Measurements from ENCODE around the gene F2R. TPM values are rescaled to one million over a fixed set of nuclear protein-coding genes. Genes with fewer than 3 reads are reported as not detected.

F2R gene
- total and polyA plus RNA-seq, 2 of the 13 experiments (the other 11 are each of a cell fraction or from before 2014, with no cell fraction given): 8.3 to 12.3 TPM

DNA sequence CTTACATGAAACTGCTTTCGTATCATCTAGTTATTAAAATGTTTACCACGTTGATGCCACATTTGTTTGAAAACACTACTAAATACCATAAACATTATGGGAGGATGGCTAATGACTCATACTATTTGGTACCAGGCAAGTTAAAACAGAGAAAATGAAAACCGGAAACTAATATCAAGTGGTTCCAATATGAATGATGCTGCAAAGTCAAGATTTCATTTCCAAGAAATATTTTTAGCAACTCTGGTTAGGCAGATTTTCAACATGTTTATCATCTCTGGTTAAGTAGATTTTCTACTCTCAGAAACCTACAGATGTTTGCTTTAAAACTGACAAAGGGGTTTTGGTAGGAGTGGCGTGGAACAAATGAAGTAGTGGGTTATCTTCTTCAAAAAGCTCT is 4.9 kb upstream of the F2R start:
- CTCF ChIA-PET (ENCODE audit: low intra/inter-chr PET ratio, low total read pairs): no interaction called here
- H3K79me2 ChIP-seq (ENCODE audit: insufficient read depth, low read length): no peaks in the 10 kb centered on the region
- no peak overlapping the region for H3K9ac ChIP-seq (ENCODE audit: insufficient read depth, low read depth, low read length)
- TF ChIP-seq ZNF792 (CRISPR knock-in tag; IDR thresholded peaks at IDR 0.05) (no peak), NBN (conservative IDR thresholded peaks at IDR 0.05) (no peak), ZNF772 (CRISPR knock-in tag; IDR thresholded peaks at IDR 0.05) (no peak), SYNCRIP (IDR thresholded peaks at IDR 0.05; ENCODE audit: insufficient read depth, low read depth, low read length) (no peak), ZNF235 (CRISPR knock-in tag; IDR thresholded peaks at IDR 0.05; ENCODE audit: borderline replicate concordance) (no peak), U2AF2 (IDR thresholded peaks at IDR 0.05; ENCODE audit: low read depth, low read length) (no peak), ZNF431 (CRISPR knock-in tag; IDR thresholded peaks at IDR 0.05; ENCODE audit: borderline replicate concordance, low read depth) (no peak), ZNF552 (CRISPR knock-in tag; IDR thresholded peaks at IDR 0.05; ENCODE audit: borderline replicate concordance) (no peak), TBX3 (IDR thresholded peaks at IDR 0.05; ENCODE audit: borderline replicate concordance) (no peak), NFKBIZ (CRISPR knock-in tag; IDR thresholded peaks at IDR 0.05) (no peak), ZFP36L2 (CRISPR knock-in tag; IDR thresholded peaks at IDR 0.05) (no peak), HOXA3 (CRISPR knock-in tag; IDR thresholded peaks at IDR 0.05) (no peak), ZFP36L1 (CRISPR knock-in tag; IDR thresholded peaks at IDR 0.05) (no peak), RELA (CRISPR knock-in tag; IDR thresholded peaks at IDR 0.05) (no peak)
- TF ChIP-seq, protein P1, sequence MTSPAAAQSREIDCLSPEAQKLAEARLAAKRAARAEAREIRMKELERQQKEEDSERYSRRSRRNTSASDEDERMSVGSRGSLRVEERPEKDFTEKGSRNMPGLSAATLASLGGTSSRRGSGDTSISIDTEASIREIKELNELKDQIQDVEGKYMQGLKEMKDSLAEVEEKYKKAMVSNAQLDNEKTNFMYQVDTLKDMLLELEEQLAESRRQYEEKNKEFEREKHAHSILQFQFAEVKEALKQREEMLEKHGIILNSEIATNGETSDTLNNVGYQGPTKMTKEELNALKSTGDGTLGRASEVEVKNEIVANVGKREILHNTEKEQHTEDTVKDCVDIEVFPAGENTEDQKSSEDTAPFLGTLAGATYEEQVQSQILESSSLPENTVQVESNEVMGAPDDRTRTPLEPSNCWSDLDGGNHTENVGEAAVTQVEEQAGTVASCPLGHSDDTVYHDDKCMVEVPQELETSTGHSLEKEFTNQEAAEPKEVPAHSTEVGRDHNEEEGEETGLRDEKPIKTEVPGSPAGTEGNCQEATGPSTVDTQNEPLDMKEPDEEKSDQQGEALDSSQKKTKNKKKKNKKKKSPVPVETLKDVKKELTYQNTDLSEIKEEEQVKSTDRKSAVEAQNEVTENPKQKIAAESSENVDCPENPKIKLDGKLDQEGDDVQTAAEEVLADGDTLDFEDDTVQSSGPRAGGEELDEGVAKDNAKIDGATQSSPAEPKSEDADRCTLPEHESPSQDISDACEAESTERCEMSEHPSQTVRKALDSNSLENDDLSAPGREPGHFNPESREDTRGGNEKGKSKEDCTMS (CRISPR knock-in tag; conservative IDR thresholded peaks at IDR 0.05): no peak
- TF ChIP-seq, protein P2, sequence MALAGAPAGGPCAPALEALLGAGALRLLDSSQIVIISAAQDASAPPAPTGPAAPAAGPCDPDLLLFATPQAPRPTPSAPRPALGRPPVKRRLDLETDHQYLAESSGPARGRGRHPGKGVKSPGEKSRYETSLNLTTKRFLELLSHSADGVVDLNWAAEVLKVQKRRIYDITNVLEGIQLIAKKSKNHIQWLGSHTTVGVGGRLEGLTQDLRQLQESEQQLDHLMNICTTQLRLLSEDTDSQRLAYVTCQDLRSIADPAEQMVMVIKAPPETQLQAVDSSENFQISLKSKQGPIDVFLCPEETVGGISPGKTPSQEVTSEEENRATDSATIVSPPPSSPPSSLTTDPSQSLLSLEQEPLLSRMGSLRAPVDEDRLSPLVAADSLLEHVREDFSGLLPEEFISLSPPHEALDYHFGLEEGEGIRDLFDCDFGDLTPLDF (CRISPR knock-in tag; IDR thresholded peaks at IDR 0.05): no peak
- TF ChIP-seq, protein P3, sequence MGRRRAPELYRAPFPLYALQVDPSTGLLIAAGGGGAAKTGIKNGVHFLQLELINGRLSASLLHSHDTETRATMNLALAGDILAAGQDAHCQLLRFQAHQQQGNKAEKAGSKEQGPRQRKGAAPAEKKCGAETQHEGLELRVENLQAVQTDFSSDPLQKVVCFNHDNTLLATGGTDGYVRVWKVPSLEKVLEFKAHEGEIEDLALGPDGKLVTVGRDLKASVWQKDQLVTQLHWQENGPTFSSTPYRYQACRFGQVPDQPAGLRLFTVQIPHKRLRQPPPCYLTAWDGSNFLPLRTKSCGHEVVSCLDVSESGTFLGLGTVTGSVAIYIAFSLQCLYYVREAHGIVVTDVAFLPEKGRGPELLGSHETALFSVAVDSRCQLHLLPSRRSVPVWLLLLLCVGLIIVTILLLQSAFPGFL (CRISPR knock-in tag; IDR thresholded peaks at IDR 0.05): no peak
- TF ChIP-seq, protein P4, sequence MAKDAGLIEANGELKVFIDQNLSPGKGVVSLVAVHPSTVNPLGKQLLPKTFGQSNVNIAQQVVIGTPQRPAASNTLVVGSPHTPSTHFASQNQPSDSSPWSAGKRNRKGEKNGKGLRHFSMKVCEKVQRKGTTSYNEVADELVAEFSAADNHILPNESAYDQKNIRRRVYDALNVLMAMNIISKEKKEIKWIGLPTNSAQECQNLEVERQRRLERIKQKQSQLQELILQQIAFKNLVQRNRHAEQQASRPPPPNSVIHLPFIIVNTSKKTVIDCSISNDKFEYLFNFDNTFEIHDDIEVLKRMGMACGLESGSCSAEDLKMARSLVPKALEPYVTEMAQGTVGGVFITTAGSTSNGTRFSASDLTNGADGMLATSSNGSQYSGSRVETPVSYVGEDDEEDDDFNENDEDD (CRISPR knock-in tag; IDR thresholded peaks at IDR 0.05; ENCODE audit: borderline replicate concordance): no peak
- TF ChIP-seq, protein P5, sequence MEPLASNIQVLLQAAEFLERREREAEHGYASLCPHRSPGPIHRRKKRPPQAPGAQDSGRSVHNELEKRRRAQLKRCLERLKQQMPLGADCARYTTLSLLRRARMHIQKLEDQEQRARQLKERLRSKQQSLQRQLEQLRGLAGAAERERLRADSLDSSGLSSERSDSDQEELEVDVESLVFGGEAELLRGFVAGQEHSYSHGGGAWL (CRISPR knock-in tag; IDR thresholded peaks at IDR 0.05): no peak
- FAIRE-seq: no peak
- no TSS peak for BruUV-seq (replicated peaks)
- no peaks in the 10 kb centered on the region for H4K20me1 ChIP-seq (ENCODE audit: insufficient read depth, low read length)
- H3K27me3 ChIP-seq (ENCODE audit: control insufficient read depth in 1 of 2, insufficient read depth in 2 of 2, low read length in 2 of 2): no peaks in the 10 kb centered on the region
- in situ Hi-C loops (cut with HindIII; ENCODE audit: extremely low pct_ligation_motif_present, low pct_unique_long_range_greater_than_20kb): no loop called here
- no peak for DNase-seq (ENCODE audit: low spot score)
- no peak overlapping the region for H2AFZ ChIP-seq (ENCODE audit: low read length)
- H3K4me2 ChIP-seq (ENCODE audit: low read depth, low read length): no peak overlapping the region
- no peaks in the 10 kb centered on the region for H3K9me3 ChIP-seq (ENCODE audit: low read length)
- H3K36me3 ChIP-seq (replicated peaks in 1 of 2; ENCODE audit: control insufficient read depth in 1 of 2, insufficient read depth in 2 of 2, low read length in 2 of 2): no peaks in the 10 kb centered on the region; a peak in 1 of 5 replicates
- POLR2A ChIA-PET: no interaction called here
- H3K27ac ChIP-seq (ENCODE audit: extremely low read length, insufficient read depth, low read length): no peak overlapping the region
- no peak for ATAC-seq
- H3K4me3 ChIP-seq (replicated peaks in 1 of 3; ENCODE audit: insufficient read depth in 1 of 3, low read depth in 2 of 3, low read length in 3 of 3): no peak overlapping the region
- intact Hi-C loops (cut with micrococcal nuclease; ENCODE audit: unreplicated experiment): no loop called here
- WGBS (ENCODE audit: low lambda C conversion rate): 98% methylated on average over 4 of the region's 4 CpGs
- H3K4me1 ChIP-seq (ENCODE audit: insufficient read depth, low read length): peaks cover 9% of the 10 kb centered on the region; the same call in 1 of the 2 replicates
